Thyroid gland (tissue), 4 donors: ENCODE measurements around the gene EFCAB8.

Experiments
- POLR2A ChIP-seq, 2 donors: fragments of 450-650 bp; IDR thresholded peaks; one replicate each; pipeline ENCODE4 v1.6.1; 2017; ENCODE audit warnings: antibody characterized with exemption in 2 of 2, mild to moderate bottlenecking in 2 of 2, moderate library complexity in 1 of 2
- TF ChIP-seq, protein P1 (sequence below), 6 experiments: fragments of 200-600 bp in 3 of 6; fragments of 450-650 bp in 3 of 6; sonication (generic) in 3 of 6; IDR thresholded peaks; one replicate each; pipeline ENCODE4 v1.5.1; 2016 to 2019; ENCODE audit warnings: antibody characterized with exemption in 6 of 6, mild to moderate bottlenecking in 2 of 6, inconsistent platforms in 1 of 6, moderate library complexity in 1 of 6

DNA sequence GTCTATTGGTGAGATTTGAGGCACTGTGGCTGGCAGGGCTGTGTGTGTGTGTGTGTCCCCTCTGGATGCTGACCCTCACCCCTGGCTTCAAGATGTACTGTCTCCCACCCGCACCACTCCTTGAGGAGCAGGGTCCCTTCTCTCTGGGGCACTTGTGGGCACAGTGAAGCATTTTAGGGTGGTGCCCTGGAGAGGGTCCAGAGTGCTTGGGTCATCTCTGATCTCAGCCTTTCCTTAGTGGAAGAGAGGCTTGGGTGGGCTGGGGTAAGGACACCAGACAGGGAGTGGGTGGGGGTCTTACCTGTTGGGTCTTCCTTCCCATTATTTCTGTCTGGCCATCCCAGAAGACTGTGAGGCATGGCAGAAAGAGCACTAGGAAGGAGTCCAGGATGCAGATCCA is 66.1 kb downstream of the EFCAB8 start:
- TF ChIP-seq, protein P1, sequence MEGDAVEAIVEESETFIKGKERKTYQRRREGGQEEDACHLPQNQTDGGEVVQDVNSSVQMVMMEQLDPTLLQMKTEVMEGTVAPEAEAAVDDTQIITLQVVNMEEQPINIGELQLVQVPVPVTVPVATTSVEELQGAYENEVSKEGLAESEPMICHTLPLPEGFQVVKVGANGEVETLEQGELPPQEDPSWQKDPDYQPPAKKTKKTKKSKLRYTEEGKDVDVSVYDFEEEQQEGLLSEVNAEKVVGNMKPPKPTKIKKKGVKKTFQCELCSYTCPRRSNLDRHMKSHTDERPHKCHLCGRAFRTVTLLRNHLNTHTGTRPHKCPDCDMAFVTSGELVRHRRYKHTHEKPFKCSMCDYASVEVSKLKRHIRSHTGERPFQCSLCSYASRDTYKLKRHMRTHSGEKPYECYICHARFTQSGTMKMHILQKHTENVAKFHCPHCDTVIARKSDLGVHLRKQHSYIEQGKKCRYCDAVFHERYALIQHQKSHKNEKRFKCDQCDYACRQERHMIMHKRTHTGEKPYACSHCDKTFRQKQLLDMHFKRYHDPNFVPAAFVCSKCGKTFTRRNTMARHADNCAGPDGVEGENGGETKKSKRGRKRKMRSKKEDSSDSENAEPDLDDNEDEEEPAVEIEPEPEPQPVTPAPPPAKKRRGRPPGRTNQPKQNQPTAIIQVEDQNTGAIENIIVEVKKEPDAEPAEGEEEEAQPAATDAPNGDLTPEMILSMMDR (IDR thresholded peaks at IDR 0.05) = no peak
- TF ChIP-seq POLR2A (IDR thresholded peaks at IDR 0.05) = no peak
